Spleen (tissue), 11 donors: ENCODE results near the gene FAM107B. TPM values are rescaled to one million over a fixed set of nuclear protein-coding genes. Genes with fewer than 3 reads are reported as not detected.
A peak's percentile ranks its signal among the peaks of the same experiment; 100 is the strongest.

Experiments
- DNase-seq: peaks from one replicate; pipeline ENCODE4 v3.0.0-alpha.2; 2020
- H3K27ac ChIP-seq, 8 donors: fragments of 200-600 bp; sonication (generic) in 7 of 8; 1 replicate in 4 of 8; 2 replicates in 4 of 8; pipeline versions ENCODE4 v1.5.0 to v1.8.0; 2016 to 2021; ENCODE audit warnings: inconsistent platforms in 4 of 8, mild to moderate bottlenecking in 4 of 8, moderate library complexity in 1 of 8
- H3K27me3 ChIP-seq, 7 donors: fragments of 200-600 bp; sonication (generic) in 6 of 7; replicated peaks in 1 of 7; 1 replicate in 4 of 7; 2 replicates in 3 of 7; pipeline versions ENCODE4 v1.5.0 to v1.8.0; 2016 to 2021; ENCODE audit warnings: inconsistent platforms in 3 of 7, mild to moderate bottlenecking in 1 of 7
- H3K36me3 ChIP-seq, 6 donors: fragments of 200-600 bp; sonication (generic) in 5 of 6; 1 replicate in 4 of 6; 2 replicates in 2 of 6; pipeline versions ENCODE4 v1.5.0 to v1.8.0; 2016 to 2021; ENCODE audit warnings: inconsistent platforms in 2 of 6
- H3K4me1 ChIP-seq, 6 donors: fragments of 200-600 bp; sonication (generic) in 5 of 6; 1 replicate in 3 of 6; 2 replicates in 3 of 6; pipeline versions ENCODE4 v1.5.0 to v1.8.0; 2016 to 2021; ENCODE audit warnings: inconsistent platforms in 3 of 6
- H3K4me3 ChIP-seq, 8 donors: fragments of 200-600 bp; sonication (generic) in 7 of 8; 1 replicate in 4 of 8; 2 replicates in 4 of 8; pipeline versions ENCODE4 v1.5.0 to v1.8.0; 2016 to 2021; ENCODE audit warnings: inconsistent platforms in 4 of 8, mild to moderate bottlenecking in 4 of 8, moderate library complexity in 2 of 8
- H3K9me3 ChIP-seq, 8 donors: fragments of 200-600 bp; sonication (generic) in 7 of 8; 1 replicate in 4 of 8; 2 replicates in 4 of 8; pipeline versions ENCODE4 v1.5.0 to v1.8.0; 2016 to 2021; ENCODE audit warnings: inconsistent platforms in 4 of 8
- CTCF ChIP-seq, 11 experiments: fragments of 200-600 bp in 7 of 11; fragments of 450-650 bp in 4 of 11; sonication (generic) in 4 of 11; IDR thresholded peaks in 8 of 11; conservative IDR thresholded peaks in 3 of 11; 1 replicate in 7 of 11; 2 replicates in 4 of 11; pipeline versions ENCODE4 v1.4.0 to v1.8.0; 2016 to 2021; ENCODE audit warnings: antibody characterized with exemption in 11 of 11, inconsistent platforms in 4 of 11, mild to moderate bottlenecking in 1 of 11
- POLR2A ChIP-seq, 3 donors: fragments of 450-650 bp; IDR thresholded peaks; one replicate each; pipeline ENCODE4 v1.5.1; 2017; ENCODE audit warnings: antibody characterized with exemption in 3 of 3, mild to moderate bottlenecking in 1 of 3
- POLR2AphosphoS5 ChIP-seq, 3 donors: sonication (generic); formaldehyde crosslinking; IDR thresholded peaks; one replicate each; pipeline ENCODE4 v1.5.1; 2017; ENCODE audit warnings: antibody characterized with exemption in 3 of 3
- WGBS, 5 donors: extraction: QIAGEN DNeasy Blood & Tissue Kit in 3 of 5; methylation state at CpG; one replicate each; pipeline versions ENCODE4 v1.1.5 to v1.1.7; 2013 to 2018; 5-methylcytosine and 5-hydroxymethylcytosine counted together
- intact Hi-C: fragments of 100-400 bp; cut with DNase I; formaldehyde crosslinking; loops from one replicate; pipeline ENCODE4 v1.15.0; 2023; ENCODE audit warnings: low total_unique reads
- polyA plus RNA-seq, 3 donors: library from polyadenylated mRNA; stranded (reverse); fragments of 200-250 nt; gene quantifications; one replicate each; pipeline ENCODE4 v1.2.1, GENCODE V29; 2013
- total RNA-seq, 7 donors: library from RNA; depleted of rRNA in 3 of 7; stranded (reverse); fragments of >200 nt in 3 of 7; fragmentation: NEBNext Ultra II Directional in 4 of 7; extraction: Animal tissue kit (Norgen Biotek cat#: 25700) in 4 of 7; gene quantifications; one replicate each; pipeline versions ENCODE4 v1.1.0 to v1.2.1, GENCODE V29; 2016 to 2021
- donor health status: healthy with polysubstance abuse.
- donor health status: DM: no; HTN: no; CAD: no; lungs with moderate emphysema.
- donor health status: DM: no; HTN: no; CAD: no.
- donor health status: Bipolar disorder and iron deficiency.
- donor health status: healthy.
- donor health status: DM: no; HTN: no; CAD: no.
- donor health status: DM: yes; HTN: yes; CAD: no.

Gene FAM107B
- total and polyA plus RNA-seq, 10 donors, result 40.1 to 115 (median 75.5) TPM

- Histone ChIP-seq H3K4me3 (no peak overlapping the region), H3K27me3 (no peaks in the 10 kb centered on the region), H3K27ac (peak overlapping the region in 3 of 8 donors; percentile 81 to 93 (median 85)), H3K9me3 (no peaks in the 10 kb centered on the region), H3K4me1 (peaks cover 14 to 100% (median 81%) of the 10 kb centered on the region in 6 donors), H3K36me3 (peaks cover 0 to 7% (median 0%) of the 10 kb centered on the region in 6 donors)
- 86 to 93% (median 91%) methylated on average over 7 of the region's 7 CpGs for WGBS, 5 donors
- intact Hi-C loops, result no loop called here
- TF ChIP-seq POLR2AphosphoS5 (IDR thresholded peaks at IDR 0.05), result no peak
- TF ChIP-seq CTCF (IDR thresholded peaks at IDR 0.05 in 8 of 11, conservative IDR thresholded peaks at IDR 0.05 in 3 of 11), result no peak
- no peak for TF ChIP-seq POLR2A (IDR thresholded peaks at IDR 0.05)
- DNase-seq, result no peak
Observed at GRCh38 chr10:14581553-14582321, 193.0 kb downstream of the FAM107B start.

GRCh38 chr10:14580671-14581332 lies 193.9 kb downstream of the FAM107B start:
- WGBS, 5 donors, result 84 to 93% (median 90%) methylated on average over 13 of the region's 13 CpGs
- H3K4me3 ChIP-seq, result no peak overlapping the region
- peak overlapping the region in 6 of 8 donors; percentile 12 to 93 (median 80) for H3K27ac ChIP-seq
- no peak for TF ChIP-seq POLR2AphosphoS5 (IDR thresholded peaks at IDR 0.05)
- no peak for TF ChIP-seq CTCF (IDR thresholded peaks at IDR 0.05 in 8 of 11, conservative IDR thresholded peaks at IDR 0.05 in 3 of 11)
- no peak for TF ChIP-seq POLR2A (IDR thresholded peaks at IDR 0.05)
- no peaks in the 10 kb centered on the region for H3K9me3 ChIP-seq
- H3K36me3 ChIP-seq, result peaks cover 0 to 12% (median 0%) of the 10 kb centered on the region in 6 donors
- H3K27me3 ChIP-seq, result no peaks in the 10 kb centered on the region
- no peak for DNase-seq
- intact Hi-C loops, result no loop called here
- peaks cover 10 to 100% (median 74%) of the 10 kb centered on the region in 6 donors for H3K4me1 ChIP-seq

- Histone ChIP-seq H3K4me1 (peaks cover 9 to 100% (median 64%) of the 10 kb centered on the region in 6 donors), H3K4me3 (peak overlapping the region in 1 of 8 donors; percentile 25), H3K9me3 (no peaks in the 10 kb centered on the region), H3K27ac (peak overlapping the region in 7 of 8 donors; percentile 16 to 93 (median 78)), H3K36me3 (peaks cover 0 to 12% (median 0%) of the 10 kb centered on the region in 6 donors), H3K27me3 (no peaks in the 10 kb centered on the region)
- intact Hi-C loops, result no loop called here
- no peak for DNase-seq
- TF ChIP-seq POLR2A (IDR thresholded peaks at IDR 0.05), result no peak
- 44 to 83% (median 62%) methylated on average over 1 of the region's 1 CpG for WGBS, 5 donors
Observed at GRCh38 chr10:14579405-14579804, 195.3 kb downstream of the FAM107B start.

- Histone ChIP-seq H3K36me3 (peaks cover 0 to 12% (median 0%) of the 10 kb centered on the region in 6 donors), H3K27ac (peak overlapping the region in 7 of 8 donors; percentile 53 to 93 (median 78)), H3K4me3 (peak overlapping the region in 1 of 8 donors; percentile 3), H3K27me3 (no peaks in the 10 kb centered on the region), H3K9me3 (no peaks in the 10 kb centered on the region), H3K4me1 (peaks cover 5 to 100% (median 58%) of the 10 kb centered on the region in 6 donors)
- DNase-seq, result no peak
- intact Hi-C loops, result no loop called here
- no peak for TF ChIP-seq POLR2AphosphoS5 (IDR thresholded peaks at IDR 0.05)
- no peak for TF ChIP-seq POLR2A (IDR thresholded peaks at IDR 0.05)
- no peak for TF ChIP-seq CTCF (IDR thresholded peaks at IDR 0.05 in 8 of 11, conservative IDR thresholded peaks at IDR 0.05 in 3 of 11)
- WGBS, 5 donors, result 45 to 67% (median 52%) methylated on average over 18 of the region's 18 CpGs
Observed at GRCh38 chr10:14578060-14578952, 196.4 kb downstream of the FAM107B start.
